GM23248 (cell line): ENCODE results near the gene USP22. TPM values are rescaled to one million over a fixed set of nuclear protein-coding genes. Genes with fewer than 3 reads are reported as not detected.
A peak's percentile ranks its signal among the peaks of the same experiment; 100 is the strongest.

Source experiments
- DNase-seq: peaks from one replicate; pipeline ENCODE4 v3.0.0-alpha.2; 2015
- H2AFZ ChIP-seq: fragments of 200-600 bp; sonication (generic); 2 replicates; pipeline ENCODE4 v1.6.1; 2016; ENCODE audit warnings: antibody characterized with exemption
- H3F3A ChIP-seq: fragments of 200-600 bp; sonication (generic); 2 replicates; pipeline ENCODE4 v1.6.1; 2016; ENCODE audit warnings: mild to moderate bottlenecking, antibody characterized with exemption, mixed run types; ENCODE audit not compliant: insufficient read depth
- H3K27ac ChIP-seq: fragments of 200-600 bp; sonication (generic); 2 replicates; pipeline ENCODE4 v1.5.1; 2016; ENCODE audit warnings: mild to moderate bottlenecking
- H3K27me3 ChIP-seq: fragments of 200-600 bp; sonication (generic); replicated peaks from 2 replicates; pipeline ENCODE4 v1.6.1; 2016; ENCODE audit warnings: mild to moderate bottlenecking; ENCODE audit not compliant: insufficient read depth
- H3K36me3 ChIP-seq: fragments of 200-600 bp; sonication (generic); 2 replicates; pipeline ENCODE4 v1.6.1; 2016; ENCODE audit warnings: low read depth, mild to moderate bottlenecking
- H3K4me1 ChIP-seq: fragments of 200-600 bp; sonication (generic); 2 replicates; pipeline ENCODE4 v1.6.1; 2016; ENCODE audit warnings: mild to moderate bottlenecking; ENCODE audit not compliant: insufficient read depth
- H3K4me2 ChIP-seq: fragments of 200-600 bp; sonication (generic); one replicate; pipeline ENCODE4 v1.6.1; 2016; ENCODE audit warnings: mild to moderate bottlenecking; ENCODE audit not compliant: unreplicated experiment
- H3K4me3 ChIP-seq: fragments of 200-600 bp; sonication (generic); 2 replicates; pipeline ENCODE4 v1.5.1; 2016; ENCODE audit warnings: mild to moderate bottlenecking
- H3K79me2 ChIP-seq: fragments of 200-600 bp; sonication (generic); 2 replicates; pipeline ENCODE4 v1.6.1; 2016; ENCODE audit warnings: mild to moderate bottlenecking; ENCODE audit not compliant: insufficient read depth
- H3K9ac ChIP-seq: fragments of 200-600 bp; sonication (generic); 2 replicates; pipeline ENCODE4 v1.6.1; 2016; ENCODE audit warnings: mild to moderate bottlenecking
- H3K9me2 ChIP-seq: fragments of 200-600 bp; sonication (generic); 2 replicates; pipeline ENCODE4 v1.6.1; 2016; ENCODE audit warnings: mixed run types, mild to moderate bottlenecking, moderate library complexity; ENCODE audit not compliant: insufficient read depth
- H3K9me3 ChIP-seq: fragments of 200-600 bp; sonication (generic); one replicate; pipeline ENCODE4 v1.6.1; 2017; ENCODE audit warnings: low read depth
- H4K20me1 ChIP-seq: fragments of 200-600 bp; sonication (generic); 2 replicates; pipeline ENCODE4 v1.6.0; 2016; ENCODE audit not compliant: insufficient read depth
- EZH2 ChIP-seq: fragments of 200-600 bp; sonication (generic); IDR thresholded peaks from 2 replicates; pipeline ENCODE4 v1.6.1; 2018; ENCODE audit warnings: antibody characterized with exemption, mild to moderate bottlenecking; ENCODE audit not compliant: insufficient read depth, poor library complexity, severe bottlenecking
- EZH2phosphoT487 ChIP-seq: fragments of 200-600 bp; sonication (generic); IDR thresholded peaks from 2 replicates; pipeline ENCODE4 v1.6.1; 2018; ENCODE audit warnings: antibody characterized with exemption, moderate library complexity, mild to moderate bottlenecking, low read depth; ENCODE audit not compliant: insufficient read depth
- WGBS, 2 experiments: methylation state at CpG; one replicate each; pipeline ENCODE4 v1.1.6; 2015 to 2017; ENCODE audit warnings: low lambda C conversion rate in 2 of 2, low coverage in 1 of 2; ENCODE audit errors: missing lambda C conversion rate in 2 of 2; 5-methylcytosine and 5-hydroxymethylcytosine counted together
- in situ Hi-C: fragments of 300-500 bp; cut with MboI; formaldehyde crosslinking; loops from 2 replicates; pipeline ENCODE4 v1.15.0; 2020
- polyA plus RNA-seq: library from polyadenylated mRNA; unstranded; fragments of >200 nt; fragmentation: Nextera tagmentation; extraction: Ambion mirVana; gene quantifications from 2 replicates; pipeline ENCODE4 v1.2.1, GENCODE V29; 2016
- total RNA-seq: library from RNA; depleted of rRNA; stranded (reverse); fragments of >200 nt; shearing (Covaris generic); gene quantifications from 2 replicates; pipeline ENCODE4 v1.2.3, GENCODE V29; 2014

The USP22 gene
- total and polyA plus RNA-seq, 2 experiments from 2014 or later = 75.1 to 154 TPM

- peak; percentile 31 for DNase-seq
- in situ Hi-C loops = no loop called here
- Histone ChIP-seq H3K9ac (no peak overlapping the region), H3K9me3 (no peaks in the 10 kb centered on the region), H3K27ac (no peak overlapping the region), H3K4me2 (no peak overlapping the region), H3K9me2 (no peaks in the 10 kb centered on the region), H3F3A (no peaks in the 10 kb centered on the region), H2AFZ (no peak overlapping the region), H3K27me3 (peaks cover 17% of the 10 kb centered on the region; the same call in 1 of the 2 replicates), H3K79me2 (no peaks in the 10 kb centered on the region), H3K4me1 (no peaks in the 10 kb centered on the region), H3K4me3 (no peak overlapping the region), H3K36me3 (no peaks in the 10 kb centered on the region), H4K20me1 (no peaks in the 10 kb centered on the region)
- 0% methylated on average over 1 of the region's 1 CpG for WGBS, 2 experiments
- TF ChIP-seq EZH2 (no peak), EZH2phosphoT487 (no peak)
Measured at GRCh38 chr17:20975566-20975965, 67.2 kb downstream of the USP22 start.

GRCh38 chr17:20970329-20970728, 72.5 kb downstream of the USP22 start:
- Histone ChIP-seq H3K9me3 (no peaks in the 10 kb centered on the region), H3K27ac (no peak overlapping the region), H3K4me3 (no peak overlapping the region), H3K4me2 (no peak overlapping the region), H4K20me1 (no peaks in the 10 kb centered on the region), H2AFZ (no peak overlapping the region), H3K36me3 (no peaks in the 10 kb centered on the region), H3K79me2 (no peaks in the 10 kb centered on the region), H3K27me3 (peaks cover 16% of the 10 kb centered on the region), H3K4me1 (no peaks in the 10 kb centered on the region), H3K9ac (no peak overlapping the region), H3K9me2 (no peaks in the 10 kb centered on the region), H3F3A (no peaks in the 10 kb centered on the region)
- no peak for DNase-seq
- TF ChIP-seq EZH2 (no peak), EZH2phosphoT487 (no peak)
- 51 to 59% methylated on average over 4 of the region's 4 CpGs for WGBS, 2 experiments
- in situ Hi-C loops = no loop called here

DNA sequence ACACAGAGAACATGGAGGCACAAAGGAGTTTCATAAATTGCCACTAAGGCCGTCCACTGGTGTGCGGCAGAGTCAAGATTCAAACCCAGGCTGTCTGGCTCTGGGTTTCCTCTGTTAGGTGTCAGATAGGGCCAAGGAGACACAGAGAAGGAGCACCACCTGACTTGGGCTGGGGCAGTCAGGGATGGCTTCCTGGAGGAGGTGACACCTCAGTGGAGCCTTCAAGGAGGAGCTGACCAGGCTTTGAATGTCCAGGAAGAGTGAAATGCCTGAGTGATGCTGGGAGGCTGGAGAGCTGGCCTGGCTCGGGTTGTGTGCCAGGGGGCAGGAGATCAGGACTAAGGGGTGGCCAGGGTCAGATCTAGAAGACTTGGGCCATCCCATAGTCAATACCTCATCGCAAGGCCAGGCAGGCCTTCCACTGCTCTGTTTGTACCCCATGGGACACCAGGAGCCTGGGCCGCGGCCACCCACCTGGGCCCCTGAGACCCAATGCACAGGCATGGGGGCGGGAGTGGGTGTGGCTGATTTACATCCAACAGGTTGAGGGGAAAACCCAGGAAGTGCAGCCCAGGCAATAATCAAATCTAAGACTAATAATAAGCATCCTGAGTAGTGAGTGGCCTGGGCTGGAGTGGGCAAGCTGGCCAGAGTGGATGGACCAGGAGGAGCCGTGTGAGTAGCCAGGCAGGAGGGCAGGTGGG, 73.7 kb downstream of the USP22 start:
- Histone ChIP-seq H3K4me3 (no peak overlapping the region), H2AFZ (no peak overlapping the region), H3K27me3 (peaks cover 10% of the 10 kb centered on the region; the same call in 1 of the 2 replicates), H3K4me1 (no peaks in the 10 kb centered on the region), H3K27ac (no peak overlapping the region), H4K20me1 (no peaks in the 10 kb centered on the region), H3K9me3 (no peaks in the 10 kb centered on the region), H3K9ac (no peak overlapping the region), H3K79me2 (no peaks in the 10 kb centered on the region), H3K4me2 (no peak overlapping the region), H3F3A (no peaks in the 10 kb centered on the region), H3K36me3 (no peaks in the 10 kb centered on the region), H3K9me2 (no peaks in the 10 kb centered on the region)
- TF ChIP-seq EZH2phosphoT487 (no peak), EZH2 (no peak)
- in situ Hi-C loops = no loop called here
- 74 to 76% methylated on average over 8 of the region's 8 CpGs for WGBS, 2 experiments
- no peak for DNase-seq

GRCh38 chr17:20967776-20968175, 75.0 kb downstream of the USP22 start:
- H3K9me3 ChIP-seq = no peaks in the 10 kb centered on the region
- H3K79me2 ChIP-seq = no peaks in the 10 kb centered on the region
- peaks cover 19% of the 10 kb centered on the region for H3K27me3 ChIP-seq
- in situ Hi-C loops = no loop called here
- no peaks in the 10 kb centered on the region for H3K4me1 ChIP-seq
- H3K9me2 ChIP-seq = no peaks in the 10 kb centered on the region
- peak; percentile 49 for DNase-seq
- no peak overlapping the region for H3K4me3 ChIP-seq
- no peak overlapping the region for H3K27ac ChIP-seq
- 26% methylated on average over 3 of the region's 3 CpGs for WGBS, 2 experiments
- no peak overlapping the region for H3K9ac ChIP-seq
- no peak overlapping the region for H2AFZ ChIP-seq
- H3K36me3 ChIP-seq = no peaks in the 10 kb centered on the region
- TF ChIP-seq EZH2phosphoT487 = no peak
- TF ChIP-seq EZH2 = no peak
- H3F3A ChIP-seq = no peaks in the 10 kb centered on the region
- H3K4me2 ChIP-seq = no peak overlapping the region
- no peaks in the 10 kb centered on the region for H4K20me1 ChIP-seq

DNA sequence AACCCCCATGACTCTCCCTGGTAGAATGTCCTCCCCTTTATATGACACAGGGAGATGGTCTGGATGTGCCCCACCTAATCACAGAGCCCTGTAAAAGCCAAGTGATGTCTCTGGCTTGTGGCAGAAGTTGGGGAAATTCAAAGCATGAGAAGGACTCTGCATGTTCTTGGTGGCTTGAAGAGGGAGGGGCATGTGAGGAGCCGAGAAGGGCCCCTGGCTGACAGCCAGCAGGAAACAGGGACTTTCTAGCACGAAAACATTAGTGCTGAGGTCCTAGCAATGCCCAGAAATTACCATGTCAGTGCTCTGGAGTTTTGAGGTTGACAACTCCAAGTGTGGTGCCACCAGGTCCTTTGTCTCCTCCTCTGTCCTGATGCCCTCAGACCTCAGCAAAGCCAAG, 75.9 kb downstream of the USP22 start:
- no peak for DNase-seq
- peaks cover 19% of the 10 kb centered on the region for H3K27me3 ChIP-seq
- H3K79me2 ChIP-seq = no peaks in the 10 kb centered on the region
- H3K27ac ChIP-seq = no peak overlapping the region
- 5 to 10% methylated on average over 2 of the region's 2 CpGs for WGBS, 2 experiments
- no peaks in the 10 kb centered on the region for H3K36me3 ChIP-seq
- no peak overlapping the region for H3K9ac ChIP-seq
- H4K20me1 ChIP-seq = no peaks in the 10 kb centered on the region
- in situ Hi-C loops = no loop called here
- H3K9me3 ChIP-seq = no peaks in the 10 kb centered on the region
- TF ChIP-seq EZH2phosphoT487 (no peak), EZH2 (no peak)
- no peaks in the 10 kb centered on the region for H3K9me2 ChIP-seq
- H3K4me1 ChIP-seq = no peaks in the 10 kb centered on the region
- no peak overlapping the region for H3K4me2 ChIP-seq
- no peak overlapping the region for H3K4me3 ChIP-seq
- H2AFZ ChIP-seq = no peak overlapping the region
- no peaks in the 10 kb centered on the region for H3F3A ChIP-seq
